ENCODE data around the gene RNF8. TPM values are rescaled to one million over a fixed set of nuclear protein-coding genes. Genes with fewer than 3 reads are reported as not detected.
A peak's percentile ranks its signal among the peaks of the same experiment; 100 is the strongest.
"Not testable (repeated sequence)": the region's sequence is repeated elsewhere in the genome, so short reads cannot be mapped to it uniquely, and the experiment has no call there.

Gene RNF8
- 10 to 100 TPM; 27.8 to 29.2 TPM for total RNA-seq

GRCh38 chr6:37353761-37354525 lies at the start of gene RNF8:
RNF8 (plus strand) TSS chr6:37353983; CDS start chr6:37354165, 182 bp downstream.
- Mint-ChIP-seq H3K36me3 (peaks cover 6% of the 10 kb centered on the region), H3K4me3 (peak within 1 kb of the TSS; percentile 96), H3K9me3 (no peaks in the 10 kb centered on the region), H3K4me1 (peaks cover 25% of the 10 kb centered on the region), H3K27ac (peak within 1 kb of the TSS; percentile 88), H3K27me3 (no peaks in the 10 kb centered on the region)
- DNase-seq = peak; percentile 96

GRCh38 chr6:37304766-37305165 lies 49.0 kb upstream of the RNF8 start:
- Mint-ChIP-seq H3K9me3 (no peaks in the 10 kb centered on the region), H3K36me3 (peaks cover 15% of the 10 kb centered on the region), H3K4me1 (peaks cover 2% of the 10 kb centered on the region), H3K4me3 (no peak overlapping the region), H3K27ac (no peak overlapping the region), H3K27me3 (no peaks in the 10 kb centered on the region)
- no peak for DNase-seq

- H3K4me1 Mint-ChIP-seq = peaks cover 2% of the 10 kb centered on the region
- no peaks in the 10 kb centered on the region for H3K27me3 Mint-ChIP-seq
- no peak overlapping the region for H3K27ac Mint-ChIP-seq
- peaks cover 15% of the 10 kb centered on the region for H3K36me3 Mint-ChIP-seq
- DNase-seq = no peak
- H3K9me3 Mint-ChIP-seq = no peaks in the 10 kb centered on the region
- no peak overlapping the region for H3K4me3 Mint-ChIP-seq
Observed at GRCh38 chr6:37305841-37306425, 47.9 kb upstream of the RNF8 start.

GRCh38 chr6:37306624-37307222 lies 47.1 kb upstream of the RNF8 start:
- Mint-ChIP-seq H3K9me3 (no peaks in the 10 kb centered on the region), H3K27ac (no peak overlapping the region), H3K27me3 (no peaks in the 10 kb centered on the region), H3K4me3 (no peak overlapping the region), H3K4me1 (peaks cover 4% of the 10 kb centered on the region), H3K36me3 (peaks cover 15% of the 10 kb centered on the region)
- no peak for DNase-seq

- H3K4me3 Mint-ChIP-seq, H3K27ac Mint-ChIP-seq, H3K27me3 Mint-ChIP-seq, H3K4me1 Mint-ChIP-seq, H3K9me3 Mint-ChIP-seq, DNase-seq: not testable (repeated sequence)
- peaks cover 15% of the 10 kb centered on the region for H3K36me3 Mint-ChIP-seq
Observed at GRCh38 chr6:37307484-37307883, 46.3 kb upstream of the RNF8 start.

- Mint-ChIP-seq H3K27me3 (no peaks in the 10 kb centered on the region), H3K9me3 (no peaks in the 10 kb centered on the region), H3K4me3 (no peak overlapping the region), H3K36me3 (peaks cover 9% of the 10 kb centered on the region), H3K4me1 (peaks cover 4% of the 10 kb centered on the region), H3K27ac (no peak overlapping the region)
- DNase-seq = no peak
Observed at GRCh38 chr6:37308069-37308815, 45.5 kb upstream of the RNF8 start.

- Mint-ChIP-seq H3K9me3 (no peaks in the 10 kb centered on the region), H3K27me3 (no peaks in the 10 kb centered on the region), H3K36me3 (peaks cover 2% of the 10 kb centered on the region), H3K27ac (no peak overlapping the region), H3K4me3 (no peak overlapping the region), H3K4me1 (peaks cover 2% of the 10 kb centered on the region)
- no peak for DNase-seq
Observed at GRCh38 chr6:37309046-37309445, 44.7 kb upstream of the RNF8 start.

GRCh38 chr6:37309692-37310091 lies 44.1 kb upstream of the RNF8 start:
- Mint-ChIP-seq H3K27ac (no peak overlapping the region), H3K4me3 (no peak overlapping the region), H3K4me1 (peaks cover 3% of the 10 kb centered on the region), H3K27me3 (no peaks in the 10 kb centered on the region), H3K9me3 (no peaks in the 10 kb centered on the region), H3K36me3 (peaks cover under 1% of the 10 kb centered on the region)
- no peak for DNase-seq

- peaks cover 5% of the 10 kb centered on the region for H3K4me1 Mint-ChIP-seq
- H3K27ac Mint-ChIP-seq = no peak overlapping the region
- no peak for DNase-seq
- H3K9me3 Mint-ChIP-seq = no peaks in the 10 kb centered on the region
- H3K36me3 Mint-ChIP-seq = peaks cover 2% of the 10 kb centered on the region
- no peaks in the 10 kb centered on the region for H3K27me3 Mint-ChIP-seq
- no peak overlapping the region for H3K4me3 Mint-ChIP-seq
Observed at GRCh38 chr6:37310966-37311365, 42.8 kb upstream of the RNF8 start.

- Mint-ChIP-seq H3K9me3 (no peaks in the 10 kb centered on the region), H3K27me3 (no peaks in the 10 kb centered on the region), H3K36me3 (peaks cover 2% of the 10 kb centered on the region), H3K27ac (peak overlapping the region; percentile 36), H3K4me3 (no peak overlapping the region), H3K4me1 (peaks cover 5% of the 10 kb centered on the region)
- no peak for DNase-seq
Observed at GRCh38 chr6:37311741-37312473, 41.9 kb upstream of the RNF8 start.

- no peak overlapping the region for H3K27ac Mint-ChIP-seq
- no peak for DNase-seq
- H3K27me3 Mint-ChIP-seq = no peaks in the 10 kb centered on the region
- H3K4me1 Mint-ChIP-seq = peaks cover 5% of the 10 kb centered on the region
- no peak overlapping the region for H3K4me3 Mint-ChIP-seq
- H3K9me3 Mint-ChIP-seq = no peaks in the 10 kb centered on the region
- peaks cover 2% of the 10 kb centered on the region for H3K36me3 Mint-ChIP-seq
Observed at GRCh38 chr6:37313723-37314486, 39.9 kb upstream of the RNF8 start.

GRCh38 chr6:37314487-37315156 lies 39.2 kb upstream of the RNF8 start:
- H3K9me3 Mint-ChIP-seq = no peaks in the 10 kb centered on the region
- H3K27me3 Mint-ChIP-seq = no peaks in the 10 kb centered on the region
- peaks cover 2% of the 10 kb centered on the region for H3K36me3 Mint-ChIP-seq
- peak; percentile 27 for DNase-seq
- H3K4me3 Mint-ChIP-seq = no peak overlapping the region
- no peak overlapping the region for H3K27ac Mint-ChIP-seq
- H3K4me1 Mint-ChIP-seq = peaks cover 5% of the 10 kb centered on the region

GRCh38 chr6:37315157-37315515 lies 38.6 kb upstream of the RNF8 start:
- Mint-ChIP-seq H3K36me3 (peaks cover 2% of the 10 kb centered on the region), H3K9me3 (no peaks in the 10 kb centered on the region), H3K27ac (no peak overlapping the region), H3K27me3 (no peaks in the 10 kb centered on the region), H3K4me1 (peaks cover 5% of the 10 kb centered on the region), H3K4me3 (no peak overlapping the region)
- no peak for DNase-seq

GRCh38 chr6:37316071-37316470 lies 37.7 kb upstream of the RNF8 start:
- no peak overlapping the region for H3K27ac Mint-ChIP-seq
- H3K9me3 Mint-ChIP-seq = no peaks in the 10 kb centered on the region
- H3K27me3 Mint-ChIP-seq = no peaks in the 10 kb centered on the region
- no peak for DNase-seq
- no peak overlapping the region for H3K4me3 Mint-ChIP-seq
- peaks cover 2% of the 10 kb centered on the region for H3K36me3 Mint-ChIP-seq
- peaks cover 5% of the 10 kb centered on the region for H3K4me1 Mint-ChIP-seq

Data from activated naive CD8-positive, alpha-beta T cell treated with anti-CD3 and anti-CD28 coated beads for 36 hours (primary cell).